HepG2 (cell line): ENCODE results near the gene FBXW8. TPM values are rescaled to one million over a fixed set of nuclear protein-coding genes. Genes with fewer than 3 reads are reported as not detected.

ENCODE experiments used
- EP300 ChIP-seq, 3 experiments: sonication (generic) in 1 of 3; formaldehyde crosslinking in 1 of 3; IDR thresholded peaks; 2 replicates each; pipeline versions ENCODE4 v1.5.1 to v1.6.1; 2011 to 2020; ENCODE audit warnings: low read depth in 2 of 3, low read length in 2 of 3, borderline replicate concordance in 1 of 3, improper control_type of control experiment in 1 of 3, mild to moderate bottlenecking in 1 of 3, missing genetic modification reagents in 1 of 3, moderate library complexity in 1 of 3
- HDAC6 ChIP-seq: fragments of 200-600 bp; sonication (generic); IDR thresholded peaks from 2 replicates; pipeline ENCODE4 v1.7.0; 2017; ENCODE audit warnings: mild to moderate bottlenecking, antibody characterized with exemption, low read length, low read depth
- HMGA1 ChIP-seq: sonication (generic); formaldehyde crosslinking; conservative IDR thresholded peaks from 2 replicates; pipeline ENCODE4 v1.4.0; 2020; ENCODE audit warnings: missing genetic modification reagents
- MTA1 ChIP-seq: sonication (generic); formaldehyde crosslinking; IDR thresholded peaks from 2 replicates; pipeline ENCODE4 v1.4.0; 2020; ENCODE audit warnings: missing genetic modification reagents, mild to moderate bottlenecking, borderline replicate concordance
- NR2F2 ChIP-seq: IDR thresholded peaks from 2 replicates; pipeline ENCODE4 v1.6.1; 2012; ENCODE audit warnings: low read depth, inconsistent platforms, borderline replicate concordance
- POLR2AphosphoS2 ChIP-seq: IDR thresholded peaks from 2 replicates; pipeline ENCODE4 v1.6.1; 2011; ENCODE audit warnings: low read depth, low read length, improper control_type of control experiment
- PRDM15 ChIP-seq: sonication (generic); formaldehyde crosslinking; IDR thresholded peaks from 2 replicates; pipeline ENCODE4 v1.4.0; 2020; ENCODE audit warnings: missing genetic modification reagents
- SNAPC2 ChIP-seq: sonication (generic); formaldehyde crosslinking; IDR thresholded peaks from 2 replicates; pipeline ENCODE4 v1.8.1; 2022; ENCODE audit warnings: mild to moderate bottlenecking, missing genetic modification reagents
- SOX13 ChIP-seq, 3 experiments: fragments of 450-650 bp in 1 of 3; sonication (generic) in 1 of 3; formaldehyde crosslinking in 1 of 3; IDR thresholded peaks in 2 of 3; conservative IDR thresholded peaks in 1 of 3; 2 replicates each; pipeline versions ENCODE4 v1.5.0 to v1.6.1; 2016 to 2020; ENCODE audit warnings: antibody characterized with exemption in 1 of 3, mild to moderate bottlenecking in 1 of 3, missing compliant biosample characterization in 1 of 3, missing genetic modification reagents in 1 of 3, moderate library complexity in 1 of 3
- XBP1 ChIP-seq: sonication (generic); formaldehyde crosslinking; IDR thresholded peaks from 2 replicates; pipeline ENCODE4 v1.5.0; 2020; ENCODE audit warnings: missing genetic modification reagents
- YEATS4 ChIP-seq: sonication (generic); formaldehyde crosslinking; IDR thresholded peaks from 2 replicates; pipeline ENCODE4 v1.4.0; 2020; ENCODE audit warnings: missing genetic modification reagents, borderline replicate concordance
- ZNF234 ChIP-seq: sonication (generic); formaldehyde crosslinking; conservative IDR thresholded peaks from 2 replicates; pipeline ENCODE4 v1.5.1; 2020; ENCODE audit warnings: mild to moderate bottlenecking, missing genetic modification reagents
- ZNF331 ChIP-seq: sonication (generic); formaldehyde crosslinking; IDR thresholded peaks from 2 replicates; pipeline ENCODE4 v1.4.0; 2020; ENCODE audit warnings: missing genetic modification reagents
- polyA plus RNA-seq, 8 experiments: library from polyadenylated mRNA; depleted of rRNA in 3 of 8; stranded (reverse) in 7 of 8; unstranded in 1 of 8; fragments of >200 nt; fragmentation: Illumina TruSeq in 4 of 8; extraction: Trizol in 4 of 8; gene quantifications; 2 replicates each; pipeline versions ENCODE4 v1.2.1 to v1.2.3, GENCODE V29; 2011 to 2016; ENCODE audit warnings: low read depth in 4 of 8, missing spikeins in 1 of 8, mixed read lengths in 1 of 8; ENCODE audit not compliant: insufficient read depth in 1 of 8
- total RNA-seq, 5 experiments: library from RNA; depleted of rRNA; stranded (reverse); fragments of >200 nt; fragmentation: Illumina TruSeq; extraction: Trizol; gene quantifications; 2 replicates each; pipeline ENCODE4 v1.2.3, GENCODE V29; 2016; ENCODE audit warnings: low read depth in 1 of 5
- TF ChIP-seq, protein P1 (sequence below): sonication (generic); formaldehyde crosslinking; IDR thresholded peaks from 2 replicates; pipeline ENCODE4 v1.4.0; 2020; ENCODE audit warnings: missing genetic modification reagents
- TF ChIP-seq, protein P2 (sequence below): sonication (generic); formaldehyde crosslinking; IDR thresholded peaks from 2 replicates; pipeline ENCODE4 v1.9.0; 2022; ENCODE audit warnings: missing genetic modification reagents, mild to moderate bottlenecking, borderline replicate concordance
- TF ChIP-seq, protein P3 (sequence below): sonication (generic); formaldehyde crosslinking; IDR thresholded peaks from 2 replicates; pipeline ENCODE4 v1.4.0; 2020; ENCODE audit warnings: missing genetic modification reagents, mild to moderate bottlenecking, borderline replicate concordance

The FBXW8 gene
- total and polyA plus RNA-seq, 2 of the 13 experiments (the other 11 are each of a cell fraction or from before 2014, with no cell fraction given): 5.1 to 5.9 TPM

- TF ChIP-seq HMGA1 (CRISPR knock-in tag) (no peak), SNAPC2 (no peak), YEATS4 (CRISPR knock-in tag) (peak; percentile 62; the same call in 1 of the 2 replicates), ZNF331 (peak; percentile 83), XBP1 (CRISPR knock-in tag) (peak; percentile 69; the same call in 1 of the 2 replicates), MTA1 (peak; percentile 87), HDAC6 (no peak), EP300 (IDR thresholded peaks at IDR 0.05; ENCODE audit: low read depth in 2 of 2, low read length in 2 of 2) (peak in 1 of 2 experiments; percentile 91; a peak in 3 of 4 replicates), EP300 (CRISPR knock-in tag; IDR thresholded peaks at IDR 0.05; ENCODE audit: borderline replicate concordance) (peak; percentile 61), SOX13 (IDR thresholded peaks at IDR 0.05) (no peak), SOX13 (CRISPR knock-in tag; conservative IDR thresholded peaks at IDR 0.05 in 1 of 2, IDR thresholded peaks at IDR 0.05 in 1 of 2) (peak in 1 of 2 experiments; percentile 68; a peak in 2 of 4 replicates), ZNF234 (CRISPR knock-in tag) (peak; percentile 76; the same call in 1 of the 2 replicates), PRDM15 (CRISPR knock-in tag) (0 out of 2 replicates have a peak, but pooled peaks have one; percentile 8), POLR2AphosphoS2 (no peak), NR2F2 (peak; percentile 63; the same call in 1 of the 2 replicates)
- TF ChIP-seq, protein P1, sequence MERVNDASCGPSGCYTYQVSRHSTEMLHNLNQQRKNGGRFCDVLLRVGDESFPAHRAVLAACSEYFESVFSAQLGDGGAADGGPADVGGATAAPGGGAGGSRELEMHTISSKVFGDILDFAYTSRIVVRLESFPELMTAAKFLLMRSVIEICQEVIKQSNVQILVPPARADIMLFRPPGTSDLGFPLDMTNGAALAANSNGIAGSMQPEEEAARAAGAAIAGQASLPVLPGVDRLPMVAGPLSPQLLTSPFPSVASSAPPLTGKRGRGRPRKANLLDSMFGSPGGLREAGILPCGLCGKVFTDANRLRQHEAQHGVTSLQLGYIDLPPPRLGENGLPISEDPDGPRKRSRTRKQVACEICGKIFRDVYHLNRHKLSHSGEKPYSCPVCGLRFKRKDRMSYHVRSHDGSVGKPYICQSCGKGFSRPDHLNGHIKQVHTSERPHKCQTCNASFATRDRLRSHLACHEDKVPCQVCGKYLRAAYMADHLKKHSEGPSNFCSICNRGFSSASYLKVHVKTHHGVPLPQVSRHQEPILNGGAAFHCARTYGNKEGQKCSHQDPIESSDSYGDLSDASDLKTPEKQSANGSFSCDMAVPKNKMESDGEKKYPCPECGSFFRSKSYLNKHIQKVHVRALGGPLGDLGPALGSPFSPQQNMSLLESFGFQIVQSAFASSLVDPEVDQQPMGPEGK (CRISPR knock-in tag): peak; percentile 94
- TF ChIP-seq, protein P2, sequence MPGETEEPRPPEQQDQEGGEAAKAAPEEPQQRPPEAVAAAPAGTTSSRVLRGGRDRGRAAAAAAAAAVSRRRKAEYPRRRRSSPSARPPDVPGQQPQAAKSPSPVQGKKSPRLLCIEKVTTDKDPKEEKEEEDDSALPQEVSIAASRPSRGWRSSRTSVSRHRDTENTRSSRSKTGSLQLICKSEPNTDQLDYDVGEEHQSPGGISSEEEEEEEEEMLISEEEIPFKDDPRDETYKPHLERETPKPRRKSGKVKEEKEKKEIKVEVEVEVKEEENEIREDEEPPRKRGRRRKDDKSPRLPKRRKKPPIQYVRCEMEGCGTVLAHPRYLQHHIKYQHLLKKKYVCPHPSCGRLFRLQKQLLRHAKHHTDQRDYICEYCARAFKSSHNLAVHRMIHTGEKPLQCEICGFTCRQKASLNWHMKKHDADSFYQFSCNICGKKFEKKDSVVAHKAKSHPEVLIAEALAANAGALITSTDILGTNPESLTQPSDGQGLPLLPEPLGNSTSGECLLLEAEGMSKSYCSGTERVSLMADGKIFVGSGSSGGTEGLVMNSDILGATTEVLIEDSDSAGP: peak; percentile 69; the same call in 1 of the 2 replicates
- TF ChIP-seq, protein P3, sequence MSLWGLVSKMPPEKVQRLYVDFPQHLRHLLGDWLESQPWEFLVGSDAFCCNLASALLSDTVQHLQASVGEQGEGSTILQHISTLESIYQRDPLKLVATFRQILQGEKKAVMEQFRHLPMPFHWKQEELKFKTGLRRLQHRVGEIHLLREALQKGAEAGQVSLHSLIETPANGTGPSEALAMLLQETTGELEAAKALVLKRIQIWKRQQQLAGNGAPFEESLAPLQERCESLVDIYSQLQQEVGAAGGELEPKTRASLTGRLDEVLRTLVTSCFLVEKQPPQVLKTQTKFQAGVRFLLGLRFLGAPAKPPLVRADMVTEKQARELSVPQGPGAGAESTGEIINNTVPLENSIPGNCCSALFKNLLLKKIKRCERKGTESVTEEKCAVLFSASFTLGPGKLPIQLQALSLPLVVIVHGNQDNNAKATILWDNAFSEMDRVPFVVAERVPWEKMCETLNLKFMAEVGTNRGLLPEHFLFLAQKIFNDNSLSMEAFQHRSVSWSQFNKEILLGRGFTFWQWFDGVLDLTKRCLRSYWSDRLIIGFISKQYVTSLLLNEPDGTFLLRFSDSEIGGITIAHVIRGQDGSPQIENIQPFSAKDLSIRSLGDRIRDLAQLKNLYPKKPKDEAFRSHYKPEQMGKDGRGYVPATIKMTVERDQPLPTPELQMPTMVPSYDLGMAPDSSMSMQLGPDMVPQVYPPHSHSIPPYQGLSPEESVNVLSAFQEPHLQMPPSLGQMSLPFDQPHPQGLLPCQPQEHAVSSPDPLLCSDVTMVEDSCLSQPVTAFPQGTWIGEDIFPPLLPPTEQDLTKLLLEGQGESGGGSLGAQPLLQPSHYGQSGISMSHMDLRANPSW (CRISPR knock-in tag): 0 out of 2 replicates have a peak, but pooled peaks have one; percentile 54
These were observed 134.6 kb downstream of the FBXW8 start (continued) for GRCh38 chr12:117045160-117046010.
